Endothelial cell of umbilical vein (primary cell): ENCODE results near the gene SCAMP4. TPM values are rescaled to one million over a fixed set of nuclear protein-coding genes. Genes with fewer than 3 reads are reported as not detected.
"Not testable (repeated sequence)": the region's sequence is repeated elsewhere in the genome, so short reads cannot be mapped to it uniquely, and the experiment has no call there.

Source experiments
- BruUV-seq: library from RNA; stranded (reverse); fragments of 400-500 nt; replicated peaks from 2 replicates; lab custom pipeline; 2021; lab: Mats Ljungman, UMichigan
- CTCF ChIA-PET: fragments of 300-600, 350-600 bp; sonication (Branson Sonifier 250); formaldehyde crosslinking; loops from one replicate; lab custom pipeline; 2021; ENCODE audit warnings: antibody characterized with exemption, inconsistent platforms; lab: Charles Lee
- POLR2A ChIA-PET: fragments of 300-600, 350-600 bp; sonication (Branson Sonifier 250); formaldehyde crosslinking; loops from one replicate; lab custom pipeline; 2021; ENCODE audit warnings: antibody characterized with exemption, inconsistent platforms; lab: Charles Lee
- DNase-seq: peaks from one replicate; pipeline ENCODE4 v3.0.0-alpha.2; 2011; ENCODE audit warnings: low read depth, low spot score
- FAIRE-seq: peaks from 2 replicates; lab custom pipeline; 2011; peaks lifted over from hg19 to GRCh38; lab: Jason Lieb, UNC
- H2AFZ ChIP-seq: 2 replicates; pipeline ENCODE4 v1.6.0; 2012; ENCODE audit warnings: low read depth, low read length, control low read depth, inconsistent platforms
- H3K27ac ChIP-seq: 2 replicates; pipeline ENCODE4 v1.5.1; 2011; ENCODE audit warnings: low read depth, mild to moderate bottlenecking, control low read depth, low read length, moderate library complexity; ENCODE audit not compliant: insufficient read depth
- H3K27me3 ChIP-seq, 2 experiments: 2 replicates each; pipeline versions ENCODE4 v1.6.0 to v1.6.1; 2011; ENCODE audit warnings: low read length in 2 of 2, mixed read lengths in 1 of 2; ENCODE audit not compliant: control insufficient read depth in 2 of 2, insufficient read depth in 2 of 2
- H3K36me3 ChIP-seq, 2 experiments: 2 replicates in 1 of 2; 3 replicates in 1 of 2; pipeline ENCODE4 v1.5.1; 2011; ENCODE audit warnings: low read length in 2 of 2, mild to moderate bottlenecking in 1 of 2, moderate library complexity in 1 of 2; ENCODE audit not compliant: control insufficient read depth in 2 of 2, insufficient read depth in 2 of 2; ENCODE audit errors: extremely low read depth in 1 of 2
- H3K4me1 ChIP-seq: 3 replicates; pipeline ENCODE4 v1.5.1; 2011; ENCODE audit warnings: mild to moderate bottlenecking, low read length; ENCODE audit not compliant: control insufficient read depth, insufficient read depth; ENCODE audit errors: extremely low read depth
- H3K4me2 ChIP-seq: 2 replicates; pipeline ENCODE4 v1.6.1; 2011; ENCODE audit warnings: low read length, control low read depth, mixed read lengths; ENCODE audit not compliant: insufficient read depth
- H3K4me3 ChIP-seq, 3 experiments: fragments of 200-600 bp in 1 of 3; sonication (generic), shearing (Covaris generic) in 1 of 3; replicated peaks in 1 of 3; 2 replicates each; pipeline ENCODE4 v1.5.1; 2011 to 2016; ENCODE audit warnings: control low read depth in 3 of 3, low read length in 3 of 3, mild to moderate bottlenecking in 2 of 3, inconsistent platforms in 1 of 3, low read depth in 1 of 3, moderate library complexity in 1 of 3; ENCODE audit not compliant: insufficient read depth in 1 of 3
- H3K79me2 ChIP-seq: 2 replicates; pipeline ENCODE4 v1.6.0; 2012; ENCODE audit warnings: low read length, inconsistent platforms; ENCODE audit not compliant: control insufficient read depth, insufficient read depth
- H3K9ac ChIP-seq: replicated peaks from 2 replicates; pipeline ENCODE3; 2011; ENCODE audit warnings: low read length, control low read depth; ENCODE audit not compliant: insufficient read depth; ENCODE audit errors: extremely low read depth
- H3K9me1 ChIP-seq: replicated peaks from 3 replicates; pipeline ENCODE4 v1.6.0; 2011; ENCODE audit warnings: mild to moderate bottlenecking, low read length; ENCODE audit not compliant: control insufficient read depth, insufficient read depth; ENCODE audit errors: extremely low read depth
- H3K9me3 ChIP-seq: replicated peaks from 2 replicates; pipeline ENCODE4 v1.5.1; 2012; ENCODE audit warnings: low read length, inconsistent platforms; ENCODE audit not compliant: control insufficient read depth, insufficient read depth
- H4K20me1 ChIP-seq: replicated peaks from 2 replicates; pipeline ENCODE3; 2011; ENCODE audit warnings: mild to moderate bottlenecking, low read length; ENCODE audit not compliant: control insufficient read depth, insufficient read depth; ENCODE audit errors: extremely low read depth
- EZH2 ChIP-seq: IDR thresholded peaks from 2 replicates; pipeline ENCODE4 v1.6.1; 2012; ENCODE audit warnings: borderline replicate concordance, low read depth, mild to moderate bottlenecking, moderate library complexity, low read length, inconsistent platforms; ENCODE audit not compliant: severe bottlenecking
- FOS ChIP-seq: IDR thresholded peaks from 2 replicates; pipeline ENCODE4 v1.6.1; 2011; ENCODE audit warnings: mild to moderate bottlenecking, low read length, moderate library complexity, borderline replicate concordance; ENCODE audit not compliant: insufficient read depth
- GATA2 ChIP-seq: IDR thresholded peaks from 2 replicates; pipeline ENCODE4 v1.7.0; 2011; ENCODE audit warnings: low read depth, mild to moderate bottlenecking, moderate library complexity, mixed read lengths, low read length; ENCODE audit not compliant: insufficient read length, insufficient read depth
- JUN ChIP-seq: IDR thresholded peaks from 2 replicates; pipeline ENCODE4 v1.6.1; 2011; ENCODE audit warnings: borderline replicate concordance, low read depth; ENCODE audit not compliant: insufficient read length, insufficient read depth
- MAX ChIP-seq: IDR thresholded peaks from 2 replicates; pipeline ENCODE4 v1.6.1; 2011; ENCODE audit not compliant: insufficient read depth, insufficient read length
- MYC ChIP-seq: IDR thresholded peaks from one replicate; pipeline ENCODE4 v1.6.1; 2011; ENCODE audit warnings: mild to moderate bottlenecking, low read depth, low read length
- POLR2A ChIP-seq: IDR thresholded peaks from 2 replicates; pipeline ENCODE4 v1.6.1; 2012; ENCODE audit warnings: low read depth, mild to moderate bottlenecking, control low read depth, low read length
- POLR2AphosphoS5 ChIP-seq: IDR thresholded peaks from 2 replicates; pipeline ENCODE4 v1.6.1; 2012; ENCODE audit warnings: low read depth, mild to moderate bottlenecking, control low read depth, low read length, moderate library complexity; ENCODE audit not compliant: insufficient read depth
- dilution Hi-C: fragments of 300-500 bp; cut with MboI; formaldehyde crosslinking; loops from one replicate; pipeline ENCODE4 v1.15.0; 2019; ENCODE audit warnings: low sequenced_read_pairs; ENCODE audit not compliant: extremely low pct_ligation_motif_present
- intact Hi-C: fragments of 100-400 bp; cut with micrococcal nuclease; formaldehyde crosslinking; loops from one replicate; pipeline ENCODE4 v1.10.0; 2022
- polyA plus RNA-seq, 4 experiments: library from polyadenylated mRNA; depleted of rRNA in 3 of 4; stranded (reverse) in 3 of 4; unstranded in 1 of 4; fragments of >200 nt; gene quantifications; 2 replicates each; pipeline versions ENCODE4 v1.2.1 to v1.2.3, GENCODE V29; 2011 to 2012; ENCODE audit warnings: missing spikeins in 1 of 4
- total RNA-seq: library from RNA; stranded (reverse); gene quantifications from 2 replicates; pipeline ENCODE4 v1.2.3, GENCODE V29; 2021
- TF ChIP-seq, protein P1 (sequence below), 2 donors: IDR thresholded peaks; 1 replicate in 1 of 2; 2 replicates in 1 of 2; pipeline ENCODE4 v1.5.1; 2011; ENCODE audit warnings: low read length in 2 of 2, mild to moderate bottlenecking in 2 of 2, moderate library complexity in 2 of 2, control low read depth in 1 of 2, inconsistent platforms in 1 of 2, low read depth in 1 of 2; ENCODE audit not compliant: insufficient read depth in 1 of 2; ENCODE audit errors: extremely low read depth in 1 of 2

SCAMP4 gene
- total and polyA plus RNA-seq, 2 donors (not counting 3 experiments of a cell fraction or from before 2014, with no cell fraction given), result 24.4 to 68.2 TPM

DNA sequence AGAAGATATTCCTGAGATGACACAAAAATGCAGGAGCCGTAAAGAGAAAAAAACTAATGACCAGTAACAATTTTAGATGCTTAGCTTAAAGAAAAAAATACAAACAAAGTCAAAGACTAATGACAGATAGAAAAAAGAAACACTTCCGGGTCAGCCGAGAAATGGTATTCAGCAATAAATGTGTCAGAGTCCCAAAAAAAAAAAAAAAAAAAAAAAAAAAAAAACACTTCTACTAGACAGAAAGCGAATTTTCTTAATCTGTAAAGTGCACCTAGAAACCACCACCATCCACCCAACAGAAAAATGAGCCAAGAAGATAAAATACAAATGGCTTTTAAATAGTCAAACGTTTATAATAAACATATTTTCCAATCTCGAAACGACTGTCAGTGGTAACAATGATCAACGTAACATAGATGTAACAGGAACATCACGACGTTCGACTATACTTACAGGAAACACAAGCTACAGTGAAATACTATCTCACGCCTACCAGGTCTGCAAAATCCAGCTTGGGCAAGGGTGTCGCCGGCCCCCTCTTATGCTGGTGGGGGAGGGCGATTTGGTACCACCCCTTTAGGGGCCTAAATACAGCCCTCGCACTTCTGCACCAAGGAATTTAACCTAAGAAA, 30.5 kb upstream of the SCAMP4 start:
- TF ChIP-seq, protein P1, sequence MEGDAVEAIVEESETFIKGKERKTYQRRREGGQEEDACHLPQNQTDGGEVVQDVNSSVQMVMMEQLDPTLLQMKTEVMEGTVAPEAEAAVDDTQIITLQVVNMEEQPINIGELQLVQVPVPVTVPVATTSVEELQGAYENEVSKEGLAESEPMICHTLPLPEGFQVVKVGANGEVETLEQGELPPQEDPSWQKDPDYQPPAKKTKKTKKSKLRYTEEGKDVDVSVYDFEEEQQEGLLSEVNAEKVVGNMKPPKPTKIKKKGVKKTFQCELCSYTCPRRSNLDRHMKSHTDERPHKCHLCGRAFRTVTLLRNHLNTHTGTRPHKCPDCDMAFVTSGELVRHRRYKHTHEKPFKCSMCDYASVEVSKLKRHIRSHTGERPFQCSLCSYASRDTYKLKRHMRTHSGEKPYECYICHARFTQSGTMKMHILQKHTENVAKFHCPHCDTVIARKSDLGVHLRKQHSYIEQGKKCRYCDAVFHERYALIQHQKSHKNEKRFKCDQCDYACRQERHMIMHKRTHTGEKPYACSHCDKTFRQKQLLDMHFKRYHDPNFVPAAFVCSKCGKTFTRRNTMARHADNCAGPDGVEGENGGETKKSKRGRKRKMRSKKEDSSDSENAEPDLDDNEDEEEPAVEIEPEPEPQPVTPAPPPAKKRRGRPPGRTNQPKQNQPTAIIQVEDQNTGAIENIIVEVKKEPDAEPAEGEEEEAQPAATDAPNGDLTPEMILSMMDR (IDR thresholded peaks at IDR 0.05; ENCODE audit: extremely low read depth in 1 of 2, insufficient read depth in 1 of 2, low read depth in 1 of 2, low read length in 2 of 2), result no peak
- TF ChIP-seq JUN (no peak), POLR2A (no peak), FOS (no peak), POLR2AphosphoS5 (no peak), GATA2 (no peak), EZH2 (no peak), MAX (no peak), MYC (no peak)
- Histone ChIP-seq H3K79me2 (peaks cover 38% of the 10 kb centered on the region), H3K4me1 (peaks cover 21% of the 10 kb centered on the region), H3K4me3 (peak overlapping the region; percentile 52 to 83 (median 72)), H3K27ac (peak overlapping the region; percentile 92), H3K36me3 (peaks cover 0 to 4% of the 10 kb centered on the region in 2 experiments), H3K4me2 (peak overlapping the region; percentile 92), H3K9me3 (no peaks in the 10 kb centered on the region), H4K20me1 (no peaks in the 10 kb centered on the region), H3K27me3 (no peaks in the 10 kb centered on the region), H3K9ac (peak overlapping the region; percentile 97), H2AFZ (no peak overlapping the region), H3K9me1 (no peaks in the 10 kb centered on the region)
- intact Hi-C loops, result no loop called here
- dilution Hi-C loops, result no loop called here
- no peak for DNase-seq
- CTCF ChIA-PET, result interaction anchor here (2.5 to 2.9 kb wide), 2 partner anchors 9 to 10 kb away, joined by 8 to 44 read pairs; partner anchors contain the start of gene ABHD17A
- BruUV-seq, result no TSS peak
- POLR2A ChIA-PET, result interaction anchor here (0.7 kb wide), 1 partner anchor 347 kb away, joined by 7 read pairs; no protein-coding TSS in a partner anchor
- peak; percentile 82 for FAIRE-seq

- Histone ChIP-seq H3K4me2 (peak overlapping the region; percentile 92), H3K4me3 (peak overlapping the region; percentile 52 to 83 (median 72)), H3K79me2 (peaks cover 38% of the 10 kb centered on the region), H3K4me1 (peaks cover 21% of the 10 kb centered on the region), H3K27ac (peak overlapping the region; percentile 92), H3K9ac (peak overlapping the region; percentile 97)
- H3K9me1 ChIP-seq, H3K9me3 ChIP-seq, H2AFZ ChIP-seq, H3K27me3 ChIP-seq, H3K36me3 ChIP-seq, DNase-seq, H4K20me1 ChIP-seq, intact Hi-C loops, BruUV-seq, dilution Hi-C loops: not testable (repeated sequence)
- ChIA-PET POLR2A (interaction anchor here (0.7 kb wide), 1 partner anchor 348 kb away, joined by 7 read pairs; no protein-coding TSS in a partner anchor), CTCF (interaction anchor here (2.5 to 2.9 kb wide), 2 partner anchors 10 kb away, joined by 8 to 44 read pairs; partner anchors contain the start of gene ABHD17A)
- peak; percentile 62 for FAIRE-seq
Observed at GRCh38 chr19:1875265-1875645, 29.9 kb upstream of the SCAMP4 start.
